NCI-H187 (cell line): ENCODE results near the gene C10orf67.
A peak's percentile ranks its signal among the peaks of the same experiment; 100 is the strongest.
"Not testable (repeated sequence)": the region's sequence is repeated elsewhere in the genome, so short reads cannot be mapped to it uniquely, and the experiment has no call there.

ENCODE experiments used
- DNase-seq, 2 experiments: peaks; one replicate each; lab custom pipeline; 2025; lab: John Stamatoyannopoulos, UW

Gene C10orf67

GRCh38 chr10:23344241-23344841 is at the start of gene C10orf67:
Gene C10orf67, minus strand, starts transcription at chr10:23344797. Its CDS starts 23 bp downstream, at chr10:23344774.
- no peak for DNase-seq

DNA sequence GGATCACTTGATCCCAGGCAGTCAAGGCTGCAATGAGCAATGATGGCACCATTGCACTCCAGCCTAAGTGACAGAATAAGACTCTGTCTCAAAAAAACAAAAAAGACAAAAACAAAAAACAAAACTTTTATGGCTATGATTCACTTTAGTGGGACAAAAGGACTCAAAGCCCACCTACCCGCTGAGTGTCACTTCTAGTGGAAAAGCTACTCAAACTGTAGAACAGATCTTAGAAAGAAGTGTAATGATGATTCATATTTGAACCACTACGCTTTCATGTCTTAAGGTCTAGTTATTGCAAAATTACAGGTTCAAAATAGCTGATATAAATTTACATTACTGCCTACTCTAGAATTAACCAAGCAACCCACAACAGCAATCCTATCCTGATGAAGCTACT is 47.2 kb upstream of the C10orf67 start:
- no peak for DNase-seq

DNA sequence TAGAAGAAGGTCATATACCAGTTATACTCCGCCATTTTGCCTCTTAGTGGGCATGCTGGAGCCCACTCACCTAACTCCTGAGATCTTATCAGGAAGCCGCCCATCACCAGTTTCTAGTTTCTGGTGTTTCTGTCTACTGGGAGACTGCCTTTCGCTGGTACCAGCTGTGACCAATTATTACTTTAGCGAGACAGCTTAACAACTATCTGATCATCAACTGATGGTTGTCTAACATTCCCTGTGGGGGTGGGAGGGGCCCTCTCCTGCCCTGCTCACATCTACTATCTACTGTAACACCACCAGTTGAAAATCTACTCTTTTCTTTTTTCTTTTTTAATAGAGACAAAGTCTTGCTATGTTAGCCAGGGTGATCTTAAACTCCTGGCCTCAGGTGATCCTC is 46.2 kb upstream of the C10orf67 start:
- DNase-seq, result no peak

- not testable (repeated sequence) for DNase-seq
Observed at GRCh38 chr10:23390408-23390807, 45.8 kb upstream of the C10orf67 start.

- DNase-seq, result not testable (repeated sequence)
Observed at GRCh38 chr10:23387516-23387915, 42.9 kb upstream of the C10orf67 start.

DNA sequence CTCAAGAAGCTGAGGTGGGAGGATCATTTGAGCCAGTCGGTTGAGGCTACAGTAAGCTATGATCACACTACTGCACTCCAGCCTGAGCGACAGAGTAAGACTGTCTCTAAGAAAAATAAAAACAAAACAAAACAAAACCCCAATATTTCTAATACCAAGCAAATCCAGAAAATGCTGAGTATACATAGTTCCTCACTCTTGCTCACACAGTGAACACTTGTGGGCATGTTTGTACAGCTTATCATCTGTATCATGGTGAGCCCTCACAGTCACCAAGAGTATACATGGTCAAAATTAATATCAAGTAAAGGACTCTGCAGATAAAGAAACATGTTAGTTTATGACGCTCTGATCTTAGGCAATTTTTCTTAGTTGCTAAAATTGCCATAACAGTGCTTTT is 41.5 kb upstream of the C10orf67 start:
- no peak for DNase-seq

GRCh38 chr10:23384364-23384763 is 39.8 kb upstream of the C10orf67 start:
- no peak for DNase-seq

DNA sequence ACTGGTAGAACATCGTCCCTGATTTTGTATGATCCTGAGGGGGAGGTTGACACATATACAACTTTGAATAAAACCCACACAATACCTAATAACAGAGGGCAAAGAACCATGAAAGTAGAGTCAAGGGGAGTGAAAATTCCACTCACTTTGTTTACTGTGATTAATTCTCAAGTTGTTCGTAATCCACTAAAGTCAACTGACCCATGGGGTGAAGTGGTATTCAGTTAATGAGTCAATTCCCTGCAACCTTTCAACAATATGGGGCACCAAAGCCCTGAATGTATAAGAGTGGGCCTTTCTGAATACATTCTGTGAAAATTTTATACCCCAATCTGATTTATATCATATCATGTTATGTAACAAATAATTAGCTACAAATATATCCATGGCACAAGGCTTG is 39.0 kb upstream of the C10orf67 start:
- no peak for DNase-seq

- DNase-seq, result no peak
Observed at GRCh38 chr10:23381298-23382040, 36.9 kb upstream of the C10orf67 start.

- no peak for DNase-seq
Observed at GRCh38 chr10:23379686-23380085, 35.1 kb upstream of the C10orf67 start.

DNA sequence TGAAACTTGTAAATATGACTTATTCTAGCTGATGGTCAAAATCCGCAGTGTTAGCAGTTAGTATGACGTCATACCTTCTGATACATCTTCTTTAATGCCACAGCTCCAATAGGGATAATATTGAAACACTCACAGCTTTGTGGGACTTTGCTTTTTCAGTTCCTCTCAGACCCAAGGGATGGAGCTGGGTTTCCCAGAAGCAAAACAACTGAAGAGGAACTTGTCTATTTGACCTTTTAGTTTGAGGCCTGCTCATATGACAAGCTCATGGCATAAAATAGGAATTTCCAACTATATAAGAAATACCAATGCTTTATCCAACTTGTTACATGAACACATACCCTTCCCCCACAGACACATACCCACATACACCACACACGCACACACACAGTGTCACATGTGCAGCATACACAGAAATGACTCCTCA is 31.6 kb upstream of the C10orf67 start:
- DNase-seq, result no peak

GRCh38 chr10:23375366-23375765 is 30.8 kb upstream of the C10orf67 start:
- DNase-seq, result no peak

DNA sequence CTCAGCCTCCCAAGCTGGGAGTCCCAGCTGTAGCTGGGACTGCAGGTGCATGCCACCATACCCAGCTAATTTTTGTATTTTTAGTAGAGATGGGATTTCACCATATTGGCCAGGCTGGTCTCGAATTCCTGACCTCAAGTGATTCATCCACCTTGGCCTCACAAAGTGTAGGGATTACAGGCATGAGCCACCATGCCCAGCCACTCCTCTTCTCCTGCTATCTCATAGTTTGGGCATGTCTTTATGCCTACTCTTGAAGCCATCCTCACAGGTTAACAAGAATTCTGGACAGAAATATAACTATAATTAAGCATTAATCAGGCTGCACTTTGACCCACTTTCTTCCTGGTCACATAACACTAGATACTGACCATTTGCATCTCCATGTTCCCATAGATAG is 28.6 kb upstream of the C10orf67 start:
- DNase-seq, result no peak

DNA sequence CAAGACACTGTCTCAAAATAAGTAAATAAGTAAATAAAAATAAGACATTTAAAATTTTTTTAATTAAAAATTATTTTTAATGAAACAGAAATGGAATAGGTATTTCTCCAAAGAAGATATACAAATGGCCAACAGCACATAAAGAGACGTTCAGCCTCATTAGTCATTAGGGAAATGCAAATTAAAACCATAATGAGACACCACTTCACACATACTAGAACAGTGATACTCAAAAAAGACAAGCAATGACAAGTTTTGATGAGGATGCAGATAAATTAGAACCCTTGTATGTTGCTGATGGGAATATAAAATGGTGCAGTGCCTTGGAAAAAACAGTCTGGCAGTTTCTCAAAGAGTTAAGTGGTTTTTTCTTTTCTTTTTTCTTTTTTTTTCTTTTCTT is 26.5 kb upstream of the C10orf67 start:
- no peak for DNase-seq

GRCh38 chr10:23370106-23370505 is 25.5 kb upstream of the C10orf67 start:
- no peak for DNase-seq

GRCh38 chr10:23368816-23369640 is 24.4 kb upstream of the C10orf67 start:
- DNase-seq, result no peak

DNA sequence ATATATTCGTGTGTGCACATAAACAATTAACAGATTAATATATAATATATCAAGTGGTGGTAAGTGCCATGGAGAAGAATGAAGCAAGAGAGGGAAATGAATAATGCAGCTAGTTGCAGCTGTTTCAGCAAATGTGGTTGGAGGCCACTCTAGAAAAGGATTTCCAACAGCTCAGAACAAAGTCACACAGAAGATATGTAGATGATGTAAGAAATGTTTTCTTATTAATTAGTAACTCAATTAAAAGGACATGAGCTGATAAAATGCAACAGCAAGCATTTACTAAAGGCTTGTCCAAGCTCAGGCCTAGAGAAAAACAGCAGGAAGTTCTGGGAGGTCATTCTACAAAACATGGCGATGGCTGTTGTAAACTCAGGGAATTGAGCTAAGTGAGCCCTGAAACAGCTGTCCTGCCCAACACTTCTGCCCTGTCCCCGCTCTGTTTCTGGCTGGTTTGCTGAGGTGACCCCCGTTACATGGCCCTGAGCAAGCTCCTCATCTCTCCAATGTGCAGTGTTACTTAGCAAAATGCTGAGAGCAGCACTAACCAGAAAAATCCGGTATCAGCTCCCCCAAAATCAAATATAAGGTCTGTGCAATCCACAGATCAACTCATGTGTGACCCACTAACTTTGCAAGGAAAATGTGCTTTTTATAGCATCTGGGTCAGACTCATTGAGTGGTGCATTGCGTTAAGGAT is 23.4 kb upstream of the C10orf67 start:
- no peak for DNase-seq

- DNase-seq, result not testable (repeated sequence)
Observed at GRCh38 chr10:23365417-23366030, 20.9 kb upstream of the C10orf67 start.

DNA sequence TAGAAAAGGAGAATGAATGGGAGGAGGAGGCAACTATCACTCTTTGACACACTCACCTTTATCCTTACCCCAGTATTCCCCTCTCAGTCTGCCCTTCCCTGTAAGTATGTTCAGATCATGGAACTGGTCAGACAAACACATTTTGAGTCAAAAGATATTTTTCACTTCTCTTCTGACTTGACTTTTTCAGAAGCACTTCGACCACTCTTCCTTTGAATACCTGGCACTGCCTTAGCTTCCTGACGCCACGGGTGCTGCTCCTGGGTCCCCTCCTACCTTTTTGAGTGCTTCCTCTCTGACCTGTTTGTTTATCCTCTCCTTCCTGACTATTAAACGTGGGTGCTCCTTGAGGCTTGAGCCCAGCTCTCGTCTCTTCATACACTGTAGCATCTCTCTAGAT is 19.8 kb upstream of the C10orf67 start:
- DNase-seq, result peak in 1 of 2 experiments; percentile 28

DNA sequence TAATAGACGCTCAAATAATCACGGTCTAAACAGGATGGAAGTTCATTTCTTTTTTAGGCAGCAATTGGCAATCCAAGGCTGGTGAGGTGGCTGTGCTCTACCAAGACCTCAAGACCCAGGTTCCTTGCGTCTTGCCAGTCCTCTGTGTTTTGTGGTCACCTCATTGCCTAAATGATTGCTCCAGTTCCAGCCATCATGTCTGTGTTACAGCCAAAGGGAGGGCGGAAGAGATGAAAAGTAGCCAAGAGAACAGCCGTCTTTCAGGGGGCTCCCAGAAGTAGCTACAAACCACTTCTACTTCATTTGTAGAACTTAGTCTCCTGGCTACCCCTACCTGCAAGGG is 19.2 kb upstream of the C10orf67 start:
- DNase-seq, result no peak

GRCh38 chr10:23362879-23363792 is 18.5 kb upstream of the C10orf67 start:
- no peak for DNase-seq
